ENCODE data around the gene NTRK2. TPM values are rescaled to one million over a fixed set of nuclear protein-coding genes. Genes with fewer than 3 reads are reported as not detected.

The NTRK2 gene
- total RNA-seq, 1 experiment from 2014 or later, result 0.06 TPM

GRCh38 chr9:84879631-84880030 is 210.1 kb downstream of the NTRK2 start:
- Histone ChIP-seq H3K4me1 (ENCODE audit: insufficient read depth, low read length, poor library complexity, severe bottlenecking) (no peaks in the 10 kb centered on the region), H3K9me3 (ENCODE audit: low read depth, low read length, poor library complexity, severe bottlenecking) (no peaks in the 10 kb centered on the region), H3K4me3 (ENCODE audit: low read depth, low read length, poor library complexity, severe bottlenecking) (no peak overlapping the region), H3K27ac (ENCODE audit: low read depth, low read length, poor library complexity, severe bottlenecking) (no peak overlapping the region), H3K36me3 (ENCODE audit: insufficient read depth, low read length, poor library complexity, severe bottlenecking) (no peaks in the 10 kb centered on the region), H3K27me3 (replicated peaks; ENCODE audit: insufficient read depth, low read depth, low read length, poor library complexity) (no peaks in the 10 kb centered on the region)
- ChIA-PET CTCF (interaction anchor here (0.6 kb wide), 1 partner anchor 482 kb away, joined by 3 read pairs; no protein-coding TSS in a partner anchor), POLR2A (ENCODE audit: low non-redundant PET) (no interaction called here)
- TF ChIP-seq CTCF (conservative IDR thresholded peaks at IDR 0.05; ENCODE audit: low read depth, low read length) (no peak), EZH2 (IDR thresholded peaks at IDR 0.05; ENCODE audit: borderline replicate concordance, low read depth, low read length, poor library complexity, severe bottlenecking) (no peak)
- no peak for DNase-seq (ENCODE audit: low spot score)
- intact Hi-C loops (cut with micrococcal nuclease; ENCODE audit: unreplicated experiment), result no loop called here
- no TSS peak for BruUV-seq (replicated peaks)

GRCh38 chr9:84880835-84881234 is 211.3 kb downstream of the NTRK2 start:
- intact Hi-C loops (cut with micrococcal nuclease; ENCODE audit: unreplicated experiment), result no loop called here
- POLR2A ChIA-PET (ENCODE audit: low non-redundant PET), result no interaction called here
- Histone ChIP-seq H3K27me3 (replicated peaks; ENCODE audit: insufficient read depth, low read depth, low read length, poor library complexity) (no peaks in the 10 kb centered on the region), H3K27ac (ENCODE audit: low read depth, low read length, poor library complexity, severe bottlenecking) (no peak overlapping the region), H3K36me3 (ENCODE audit: insufficient read depth, low read length, poor library complexity, severe bottlenecking) (no peaks in the 10 kb centered on the region), H3K9me3 (ENCODE audit: low read depth, low read length, poor library complexity, severe bottlenecking) (no peaks in the 10 kb centered on the region), H3K4me1 (ENCODE audit: insufficient read depth, low read length, poor library complexity, severe bottlenecking) (no peaks in the 10 kb centered on the region), H3K4me3 (ENCODE audit: low read depth, low read length, poor library complexity, severe bottlenecking) (no peak overlapping the region)
- CTCF ChIA-PET, result no interaction called here
- no peak for DNase-seq (ENCODE audit: low spot score)
- TF ChIP-seq EZH2 (IDR thresholded peaks at IDR 0.05; ENCODE audit: borderline replicate concordance, low read depth, low read length, poor library complexity, severe bottlenecking) (no peak), CTCF (conservative IDR thresholded peaks at IDR 0.05; ENCODE audit: low read depth, low read length) (no peak)
- no TSS peak for BruUV-seq (replicated peaks)

- no peak overlapping the region for H3K27ac ChIP-seq (ENCODE audit: low read depth, low read length, poor library complexity, severe bottlenecking)
- no peaks in the 10 kb centered on the region for H3K36me3 ChIP-seq (ENCODE audit: insufficient read depth, low read length, poor library complexity, severe bottlenecking)
- intact Hi-C loops (cut with micrococcal nuclease; ENCODE audit: unreplicated experiment), result no loop called here
- POLR2A ChIA-PET (ENCODE audit: low non-redundant PET), result no interaction called here
- CTCF ChIA-PET, result no interaction called here
- H3K27me3 ChIP-seq (replicated peaks; ENCODE audit: insufficient read depth, low read depth, low read length, poor library complexity), result no peaks in the 10 kb centered on the region
- TF ChIP-seq CTCF (conservative IDR thresholded peaks at IDR 0.05; ENCODE audit: low read depth, low read length) (no peak), EZH2 (IDR thresholded peaks at IDR 0.05; ENCODE audit: borderline replicate concordance, low read depth, low read length, poor library complexity, severe bottlenecking) (no peak)
- no TSS peak for BruUV-seq (replicated peaks)
- H3K4me1 ChIP-seq (ENCODE audit: insufficient read depth, low read length, poor library complexity, severe bottlenecking), result no peaks in the 10 kb centered on the region
- H3K4me3 ChIP-seq (ENCODE audit: low read depth, low read length, poor library complexity, severe bottlenecking), result no peak overlapping the region
- no peaks in the 10 kb centered on the region for H3K9me3 ChIP-seq (ENCODE audit: low read depth, low read length, poor library complexity, severe bottlenecking)
- no peak for DNase-seq (ENCODE audit: low spot score)
These were observed 217.3 kb downstream of the NTRK2 start for GRCh38 chr9:84886866-84887265.

Data from A673 (cell line).